ENCODE data around the gene ORC4.

GRCh38 chr2:148022882-148023281 lies 2.3 kb upstream of the ORC4 start:
- TF ChIP-seq CTCF (optimal IDR thresholded peaks at IDR 0.05 in 1 of 3, IDR thresholded peaks at IDR 0.05 in 1 of 3, conservative IDR thresholded peaks at IDR 0.05 in 1 of 3; ENCODE audit: extremely low read depth in 1 of 3, insufficient read depth in 2 of 3, low read length in 3 of 3) (no peak), EZH2 (IDR thresholded peaks at IDR 0.05; ENCODE audit: low read length) (no peak)

Measured in keratinocyte (primary cell).